PC-3 (cell line): ENCODE data around the gene SLC12A6. TPM values are rescaled to one million over a fixed set of nuclear protein-coding genes. Genes with fewer than 3 reads are reported as not detected.

Source experiments
- ATAC-seq: fragments of 200-7000 bp; cut with Tn5 transposase; 2 replicates; pipeline ENCODE4 v1.9.1; 2020; ENCODE audit warnings: mild to moderate bottlenecking, moderate library complexity
- BruUV-seq: library from RNA; stranded (reverse); fragments of 400-500 nt; replicated peaks from 2 replicates; lab custom pipeline; 2021; lab: Mats Ljungman, UMichigan
- CTCF ChIA-PET: fragments of 300-600 bp; sonication (Branson Sonifier 250); formaldehyde crosslinking; loops from one replicate; lab custom pipeline; 2022; ENCODE audit warnings: antibody characterized with exemption; lab: Charles Lee
- POLR2A ChIA-PET: fragments of 300-600 bp; sonication (Branson Sonifier 250); formaldehyde crosslinking; loops from one replicate; lab custom pipeline; 2022; ENCODE audit warnings: antibody characterized with exemption; ENCODE audit not compliant: unreplicated experiment; lab: Charles Lee
- DNase-seq: peaks from one replicate; pipeline ENCODE4 v3.0.0-alpha.2; 2015
- H2AFZ ChIP-seq: fragments of 300-600 bp; sonication (generic); 2 replicates; pipeline ENCODE4 v1.6.0; 2016; ENCODE audit warnings: antibody characterized with exemption, low read length
- H3F3A ChIP-seq: fragments of 300-600 bp; sonication (generic); one replicate; pipeline ENCODE4 v1.6.0; 2017; ENCODE audit warnings: antibody characterized with exemption, low read length, control low read depth, mild to moderate bottlenecking; ENCODE audit not compliant: unreplicated experiment
- H3K27ac ChIP-seq: fragments of 300-600 bp; sonication (generic); 2 replicates; pipeline ENCODE4 v1.5.1; 2016; ENCODE audit warnings: mild to moderate bottlenecking, low read length
- H3K27me3 ChIP-seq: fragments of 300-600 bp; sonication (generic); 2 replicates; pipeline ENCODE4 v1.6.1; 2016; ENCODE audit warnings: low read length, mixed read lengths
- H3K36me3 ChIP-seq: fragments of 300-600 bp; sonication (generic); 2 replicates; pipeline ENCODE4 v1.6.1; 2016; ENCODE audit warnings: low read depth, mixed run types, low read length, mixed read lengths
- H3K4me1 ChIP-seq: fragments of 300-600 bp; sonication (generic); 2 replicates; pipeline ENCODE4 v1.5.1; 2016; ENCODE audit warnings: low read length; ENCODE audit not compliant: insufficient read depth
- H3K4me2 ChIP-seq: fragments of 300-600 bp; sonication (generic); 2 replicates; pipeline ENCODE4 v1.6.0; 2016; ENCODE audit warnings: low read length
- H3K4me3 ChIP-seq: fragments of 300-600 bp; sonication (generic); 2 replicates; pipeline ENCODE4 v1.5.1; 2016; ENCODE audit warnings: mild to moderate bottlenecking, low read length, mixed read lengths
- H3K79me2 ChIP-seq: fragments of 300-600 bp; sonication (generic); 2 replicates; pipeline ENCODE4 v1.6.1; 2017; ENCODE audit warnings: low read length, mixed read lengths
- H3K9ac ChIP-seq: fragments of 300-600 bp; sonication (generic); 2 replicates; pipeline ENCODE4 v1.6.0; 2016; ENCODE audit warnings: mild to moderate bottlenecking, low read length
- H3K9me2 ChIP-seq: fragments of 300-600 bp; sonication (generic); replicated peaks from 2 replicates; pipeline ENCODE4 v1.6.1; 2016; ENCODE audit warnings: mixed run types, low read length, mixed read lengths
- H3K9me3 ChIP-seq: fragments of 300-600 bp; sonication (generic); 2 replicates; pipeline ENCODE4 v1.6.1; 2016; ENCODE audit warnings: low read length, mixed read lengths
- H4K20me1 ChIP-seq: fragments of 300-600 bp; sonication (generic); 2 replicates; pipeline ENCODE4 v1.6.1; 2016; ENCODE audit warnings: low read length, mixed read lengths
- EZH2 ChIP-seq: fragments of 300-600 bp; sonication (generic); IDR thresholded peaks from one replicate; pipeline ENCODE4 v1.6.1; 2017; ENCODE audit warnings: antibody characterized with exemption, mild to moderate bottlenecking, low read length; ENCODE audit not compliant: unreplicated experiment
- EZH2phosphoT487 ChIP-seq: fragments of 300-600 bp; sonication (generic); IDR thresholded peaks from 2 replicates; pipeline ENCODE4 v1.6.1; 2018; ENCODE audit warnings: mild to moderate bottlenecking, antibody characterized with exemption, low read length, borderline replicate concordance
- intact Hi-C: fragments of 100-400 bp; cut with micrococcal nuclease; formaldehyde crosslinking; loops from 2 replicates; pipeline ENCODE4 v1.9.0; 2023
- total RNA-seq: library from RNA; depleted of rRNA; stranded (reverse); fragments of >200 nt; gene quantifications from 2 replicates; pipeline ENCODE4 v1.2.3, GENCODE V29; 2014
- TF ChIP-seq, protein P1 (sequence below): fragments of 300-600 bp; sonication (generic); conservative IDR thresholded peaks from 2 replicates; pipeline ENCODE4 v1.5.1; 2017; ENCODE audit warnings: antibody characterized with exemption, low read depth, mild to moderate bottlenecking, low read length

The SLC12A6 gene
- total RNA-seq, 1 experiment from 2014 or later: 22.9 TPM

DNA sequence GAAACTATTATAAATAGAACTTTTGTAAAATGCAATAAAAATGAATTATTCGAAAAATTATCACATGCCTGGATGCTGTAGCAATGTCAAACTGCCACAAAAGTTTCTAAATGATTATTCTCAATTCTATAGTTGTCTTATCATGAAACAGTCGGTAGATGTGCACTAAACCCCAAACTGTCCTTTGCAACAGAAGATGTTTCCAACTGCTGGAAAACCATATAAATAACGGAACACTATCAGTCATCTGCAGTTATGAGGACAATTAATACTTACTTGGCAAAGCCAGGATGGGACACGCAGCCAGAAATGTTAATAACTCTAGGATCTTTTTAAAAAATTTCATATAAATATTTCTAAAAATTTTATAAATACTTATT is 95.3 kb downstream of the SLC12A6 start:
- CTCF ChIA-PET: no interaction called here
- POLR2A ChIA-PET: interaction anchor here (0.6 kb wide), 1 partner anchor 27 kb away, joined by 4 read pairs; no protein-coding TSS in a partner anchor
- Histone ChIP-seq H2AFZ (no peak overlapping the region), H3K27me3 (no peaks in the 10 kb centered on the region), H3K9ac (peak overlapping the region; percentile 93), H3K79me2 (no peaks in the 10 kb centered on the region), H4K20me1 (no peaks in the 10 kb centered on the region), H3K4me2 (no peak overlapping the region), H3F3A (peaks cover 5% of the 10 kb centered on the region), H3K9me3 (no peaks in the 10 kb centered on the region), H3K27ac (peak overlapping the region; percentile 98), H3K9me2 (no peaks in the 10 kb centered on the region), H3K4me3 (no peak overlapping the region), H3K36me3 (peaks cover 17% of the 10 kb centered on the region), H3K4me1 (peaks cover 38% of the 10 kb centered on the region)
- intact Hi-C loops: no loop called here
- ATAC-seq (no peak), DNase-seq (no peak)
- no peak for TF ChIP-seq EZH2phosphoT487
- TF ChIP-seq EZH2: no peak
- TF ChIP-seq, protein P1, sequence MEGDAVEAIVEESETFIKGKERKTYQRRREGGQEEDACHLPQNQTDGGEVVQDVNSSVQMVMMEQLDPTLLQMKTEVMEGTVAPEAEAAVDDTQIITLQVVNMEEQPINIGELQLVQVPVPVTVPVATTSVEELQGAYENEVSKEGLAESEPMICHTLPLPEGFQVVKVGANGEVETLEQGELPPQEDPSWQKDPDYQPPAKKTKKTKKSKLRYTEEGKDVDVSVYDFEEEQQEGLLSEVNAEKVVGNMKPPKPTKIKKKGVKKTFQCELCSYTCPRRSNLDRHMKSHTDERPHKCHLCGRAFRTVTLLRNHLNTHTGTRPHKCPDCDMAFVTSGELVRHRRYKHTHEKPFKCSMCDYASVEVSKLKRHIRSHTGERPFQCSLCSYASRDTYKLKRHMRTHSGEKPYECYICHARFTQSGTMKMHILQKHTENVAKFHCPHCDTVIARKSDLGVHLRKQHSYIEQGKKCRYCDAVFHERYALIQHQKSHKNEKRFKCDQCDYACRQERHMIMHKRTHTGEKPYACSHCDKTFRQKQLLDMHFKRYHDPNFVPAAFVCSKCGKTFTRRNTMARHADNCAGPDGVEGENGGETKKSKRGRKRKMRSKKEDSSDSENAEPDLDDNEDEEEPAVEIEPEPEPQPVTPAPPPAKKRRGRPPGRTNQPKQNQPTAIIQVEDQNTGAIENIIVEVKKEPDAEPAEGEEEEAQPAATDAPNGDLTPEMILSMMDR: no peak
- BruUV-seq: no TSS peak

DNA sequence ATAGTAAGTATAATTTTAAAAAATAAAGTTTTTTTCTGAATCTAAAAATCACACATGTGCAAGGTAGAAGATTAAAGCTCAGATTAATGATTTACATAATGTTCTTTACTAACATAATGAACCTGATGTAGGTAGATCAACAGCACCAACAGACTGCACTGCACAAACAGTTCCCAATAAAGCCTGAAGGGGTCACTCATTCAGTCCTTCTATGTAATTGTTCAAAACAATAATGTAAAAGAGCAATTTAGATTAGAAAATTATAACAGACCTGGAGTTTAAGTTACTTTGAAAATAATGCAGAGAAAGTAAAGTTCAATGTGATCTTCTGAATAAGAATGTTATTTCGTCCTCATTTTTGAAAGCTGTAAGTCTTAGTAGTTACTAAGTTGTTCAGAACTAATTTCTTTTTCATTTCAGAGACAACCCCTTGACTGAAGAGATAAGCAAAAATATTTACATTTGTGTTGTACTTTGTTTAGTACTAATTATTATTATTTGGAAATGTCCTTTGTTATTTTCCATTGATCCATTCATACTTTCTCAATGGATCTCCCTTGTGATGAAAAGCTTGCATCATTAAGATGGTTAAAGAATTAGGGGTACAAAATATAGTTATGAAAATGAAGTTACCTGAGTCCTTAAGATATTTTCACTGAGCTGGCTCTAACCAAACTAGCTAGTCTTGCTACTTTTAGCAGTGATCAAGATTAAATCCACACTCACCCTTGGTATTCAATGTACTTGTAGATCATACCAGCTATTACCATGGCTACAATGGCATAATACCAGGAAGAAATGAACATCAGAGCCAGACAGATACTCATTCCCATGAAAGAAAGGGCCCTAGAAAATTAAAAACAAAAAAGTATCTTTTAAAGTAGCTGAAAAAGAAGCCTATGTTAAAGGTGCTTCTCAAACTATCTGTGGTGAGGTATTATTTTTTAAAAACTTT is 95.9 kb downstream of the SLC12A6 start:
- ChIA-PET POLR2A (interaction anchor here (0.6 kb wide), 2 partner anchors 26 to 94 kb away, joined by 4 read pairs; no protein-coding TSS in a partner anchor), CTCF (interaction anchor here (0.7 kb wide), 1 partner anchor 33 kb away, joined by 3 read pairs; no protein-coding TSS in a partner anchor)
- Histone ChIP-seq H3K79me2 (no peaks in the 10 kb centered on the region), H4K20me1 (no peaks in the 10 kb centered on the region), H3K27me3 (no peaks in the 10 kb centered on the region), H3K9ac (peak overlapping the region; percentile 93), H3K9me3 (no peaks in the 10 kb centered on the region), H3K4me2 (no peak overlapping the region), H3K27ac (peak overlapping the region; percentile 98), H3K9me2 (no peaks in the 10 kb centered on the region), H3F3A (peaks cover 5% of the 10 kb centered on the region), H3K4me3 (no peak overlapping the region), H3K4me1 (peaks cover 38% of the 10 kb centered on the region), H2AFZ (no peak overlapping the region), H3K36me3 (peaks cover 24% of the 10 kb centered on the region)
- no TSS peak for BruUV-seq
- intact Hi-C loops: no loop called here
- TF ChIP-seq, protein P1: peak; percentile 87
- TF ChIP-seq EZH2: no peak
- ATAC-seq (peak; percentile 16; the same call in 1 of the 2 replicates), DNase-seq (peak; percentile 75)
